HepG2 (cell line): Measurements from ENCODE around the gene RCOR1. TPM values are rescaled to one million over a fixed set of nuclear protein-coding genes. Genes with fewer than 3 reads are reported as not detected.

Source experiments
- CBX2 ChIP-seq, 2 experiments: fragments of 200-600 bp in 1 of 2; sonication (generic); formaldehyde crosslinking in 1 of 2; IDR thresholded peaks; 2 replicates each; pipeline versions ENCODE4 v1.7.0 to v1.8.1; 2018 to 2022; ENCODE audit warnings: low read depth in 2 of 2, low read length in 1 of 2, mild to moderate bottlenecking in 1 of 2, missing genetic modification reagents in 1 of 2
- ELF1 ChIP-seq: sonication (generic); formaldehyde crosslinking; IDR thresholded peaks from 2 replicates; pipeline ENCODE4 v1.4.0; 2020; ENCODE audit warnings: missing genetic modification reagents
- ISX ChIP-seq: sonication (generic); formaldehyde crosslinking; conservative IDR thresholded peaks from 2 replicates; pipeline ENCODE4 v1.5.0; 2020; ENCODE audit warnings: missing genetic modification reagents
- MAFG ChIP-seq: sonication (generic); formaldehyde crosslinking; IDR thresholded peaks from 2 replicates; pipeline ENCODE4 v1.5.1; 2020; ENCODE audit warnings: mild to moderate bottlenecking, missing genetic modification reagents
- NONO ChIP-seq, 2 experiments: fragments of 450-650 bp in 1 of 2; sonication (generic) in 1 of 2; formaldehyde crosslinking in 1 of 2; IDR thresholded peaks in 1 of 2; conservative IDR thresholded peaks in 1 of 2; 2 replicates each; pipeline versions ENCODE4 v1.6.1 to v1.8.0; 2017 to 2022; ENCODE audit warnings: mild to moderate bottlenecking in 1 of 2, missing genetic modification reagents in 1 of 2, moderate library complexity in 1 of 2
- PRMT3 ChIP-seq: sonication (generic); formaldehyde crosslinking; IDR thresholded peaks from 2 replicates; pipeline ENCODE4 v1.8.1; 2022; ENCODE audit warnings: low read depth, mild to moderate bottlenecking, moderate library complexity, missing genetic modification reagents, borderline replicate concordance
- RBM39 ChIP-seq: fragments of 200-400 bp; formaldehyde crosslinking; IDR thresholded peaks from one replicate; pipeline ENCODE4 v1.6.1; 2018; ENCODE audit warnings: antibody characterized with exemption, mild to moderate bottlenecking, low read depth, low read length; ENCODE audit not compliant: poor library complexity, severe bottlenecking
- RFX3 ChIP-seq: IDR thresholded peaks from 2 replicates; pipeline ENCODE4 v1.6.1; 2016; ENCODE audit warnings: missing biosample characterization, missing genetic modification reagents
- SOX6 ChIP-seq, 2 experiments: fragments of 450-650 bp in 1 of 2; sonication (generic) in 1 of 2; formaldehyde crosslinking in 1 of 2; IDR thresholded peaks; 2 replicates each; pipeline versions ENCODE4 v1.4.0 to v1.6.1; 2017 to 2020; ENCODE audit warnings: antibody characterized with exemption in 1 of 2, mild to moderate bottlenecking in 1 of 2, missing genetic modification reagents in 1 of 2
- TRIM24 ChIP-seq: sonication (generic); formaldehyde crosslinking; IDR thresholded peaks from 2 replicates; pipeline ENCODE4 v1.8.0; 2022; ENCODE audit warnings: mild to moderate bottlenecking, missing genetic modification reagents
- WIZ ChIP-seq: sonication (generic); formaldehyde crosslinking; IDR thresholded peaks from 2 replicates; pipeline ENCODE4 v1.5.1; 2020; ENCODE audit warnings: mild to moderate bottlenecking, missing genetic modification reagents
- XRCC5 ChIP-seq: fragments of 200-400 bp; formaldehyde crosslinking; optimal IDR thresholded peaks from 2 replicates; pipeline ENCODE3; 2017; ENCODE audit warnings: mild to moderate bottlenecking, low read length
- YEATS4 ChIP-seq: sonication (generic); formaldehyde crosslinking; IDR thresholded peaks from 2 replicates; pipeline ENCODE4 v1.4.0; 2020; ENCODE audit warnings: missing genetic modification reagents, borderline replicate concordance
- ZNF10 ChIP-seq: sonication (generic); formaldehyde crosslinking; IDR thresholded peaks from 2 replicates; pipeline ENCODE4 v1.4.0; 2020; ENCODE audit warnings: mild to moderate bottlenecking, low read depth, missing genetic modification reagents, borderline replicate concordance
- ZNF343 ChIP-seq: sonication (generic); formaldehyde crosslinking; IDR thresholded peaks from 2 replicates; pipeline ENCODE4 v1.4.0; 2020; ENCODE audit warnings: mild to moderate bottlenecking, missing genetic modification reagents
- ZNF543 ChIP-seq: sonication (generic); formaldehyde crosslinking; IDR thresholded peaks from 2 replicates; pipeline ENCODE4 v1.4.0; 2020; ENCODE audit warnings: mild to moderate bottlenecking, missing genetic modification reagents
- ZNF674 ChIP-seq: sonication (generic); formaldehyde crosslinking; IDR thresholded peaks from 2 replicates; pipeline ENCODE4 v1.5.0; 2020; ENCODE audit warnings: low read depth, mild to moderate bottlenecking, missing genetic modification reagents
- ZNF790 ChIP-seq: sonication (generic); formaldehyde crosslinking; IDR thresholded peaks from 2 replicates; pipeline ENCODE4 v1.8.0; 2022; ENCODE audit warnings: missing genetic modification reagents, mild to moderate bottlenecking, borderline replicate concordance
- polyA plus RNA-seq, 8 experiments: library from polyadenylated mRNA; depleted of rRNA in 3 of 8; stranded (reverse) in 7 of 8; unstranded in 1 of 8; fragments of >200 nt; fragmentation: Illumina TruSeq in 4 of 8; extraction: Trizol in 4 of 8; gene quantifications; 2 replicates each; pipeline versions ENCODE4 v1.2.1 to v1.2.3, GENCODE V29; 2011 to 2016; ENCODE audit warnings: low read depth in 4 of 8, missing spikeins in 1 of 8, mixed read lengths in 1 of 8; ENCODE audit not compliant: insufficient read depth in 1 of 8
- total RNA-seq, 5 experiments: library from RNA; depleted of rRNA; stranded (reverse); fragments of >200 nt; fragmentation: Illumina TruSeq; extraction: Trizol; gene quantifications; 2 replicates each; pipeline ENCODE4 v1.2.3, GENCODE V29; 2016; ENCODE audit warnings: low read depth in 1 of 5
- TF ChIP-seq, protein P1 (sequence below): sonication (generic); formaldehyde crosslinking; IDR thresholded peaks from 2 replicates; pipeline ENCODE4 v1.9.0; 2021; ENCODE audit warnings: missing genetic modification reagents, mild to moderate bottlenecking, borderline replicate concordance
- TF ChIP-seq, protein P2 (sequence below): sonication (generic); formaldehyde crosslinking; conservative IDR thresholded peaks from 2 replicates; pipeline ENCODE4 v1.5.0; 2020; ENCODE audit warnings: missing genetic modification reagents
- TF ChIP-seq, protein P3 (sequence below): sonication (generic); formaldehyde crosslinking; conservative IDR thresholded peaks from 2 replicates; pipeline ENCODE4 v1.8.0; 2022; ENCODE audit warnings: low read depth, missing genetic modification reagents

The RCOR1 gene
- total and polyA plus RNA-seq, 2 of the 13 experiments (the other 11 are each of a cell fraction or from before 2014, with no cell fraction given): 10.2 to 11.1 TPM

DNA sequence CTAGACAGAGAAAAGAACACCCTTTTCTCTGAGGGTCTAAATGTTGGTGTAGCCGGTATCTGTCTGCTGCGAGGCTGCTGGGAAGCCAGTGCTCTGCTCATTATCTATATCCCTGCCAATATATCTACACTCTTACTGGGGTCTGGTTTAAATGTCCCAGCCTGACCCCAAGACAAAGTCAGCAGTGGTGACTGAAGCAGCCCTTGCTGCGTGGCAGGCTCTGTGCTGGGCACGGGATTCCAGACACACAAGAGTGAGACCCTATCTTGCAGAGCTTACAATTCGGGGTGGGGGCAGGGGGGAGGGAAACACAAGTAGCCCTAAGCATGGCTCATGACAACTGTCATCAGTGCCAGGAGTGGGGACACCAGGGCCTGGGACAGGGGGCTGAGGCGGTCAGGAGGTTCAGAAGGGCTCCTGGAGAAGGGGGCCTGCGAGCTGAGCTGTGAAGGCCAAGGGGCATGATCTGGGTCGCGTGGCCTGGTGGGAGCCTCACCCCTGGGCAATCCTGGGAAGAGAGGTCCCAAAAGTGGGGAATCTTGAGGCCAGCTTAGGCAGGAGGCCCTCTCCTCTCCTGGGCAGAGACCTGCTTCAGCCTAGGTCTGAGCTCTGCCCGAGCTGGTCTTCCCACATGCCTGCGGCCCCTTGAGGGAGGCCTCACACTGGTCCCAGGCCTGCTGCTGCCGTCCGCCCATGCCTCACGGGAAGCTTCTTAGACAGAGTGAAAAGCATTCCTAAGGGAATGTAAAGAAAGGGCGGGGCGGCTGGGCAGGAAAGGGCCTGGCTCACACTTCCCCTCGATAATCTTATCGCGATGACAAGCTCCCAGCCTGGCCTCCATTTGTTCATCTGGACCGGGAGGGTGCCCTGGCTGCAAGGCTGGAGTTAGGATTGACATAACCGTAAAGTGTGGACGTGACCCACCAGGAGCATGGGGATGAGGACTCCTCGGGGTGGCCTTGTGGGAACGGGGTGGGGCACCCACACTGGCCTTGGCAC is 7.3 kb upstream of the RCOR1 start (continued):
- no peak for TF ChIP-seq NONO (IDR thresholded peaks at IDR 0.05)
- TF ChIP-seq NONO (CRISPR knock-in tag; conservative IDR thresholded peaks at IDR 0.05): no peak
- TF ChIP-seq SOX6 (IDR thresholded peaks at IDR 0.05): no peak
- TF ChIP-seq SOX6 (CRISPR knock-in tag; IDR thresholded peaks at IDR 0.05): 0 out of 2 replicates have a peak, but pooled peaks have one; percentile 14
- no peak for TF ChIP-seq ZNF543 (CRISPR knock-in tag)
- no peak for TF ChIP-seq TRIM24
- no peak for TF ChIP-seq MAFG
- no peak; the same call in 1 of the 2 replicates for TF ChIP-seq ZNF790 (CRISPR knock-in tag)
- TF ChIP-seq RFX3 (CRISPR knock-in tag): no peak
- TF ChIP-seq CBX2 (IDR thresholded peaks at IDR 0.05; ENCODE audit: low read depth, low read length): no peak
- TF ChIP-seq CBX2 (CRISPR knock-in tag; IDR thresholded peaks at IDR 0.05; ENCODE audit: low read depth): no peak
- TF ChIP-seq ELF1 (CRISPR knock-in tag): no peak
- TF ChIP-seq ZNF674: no peak
- TF ChIP-seq ISX (CRISPR knock-in tag): no peak
- TF ChIP-seq, protein P1, sequence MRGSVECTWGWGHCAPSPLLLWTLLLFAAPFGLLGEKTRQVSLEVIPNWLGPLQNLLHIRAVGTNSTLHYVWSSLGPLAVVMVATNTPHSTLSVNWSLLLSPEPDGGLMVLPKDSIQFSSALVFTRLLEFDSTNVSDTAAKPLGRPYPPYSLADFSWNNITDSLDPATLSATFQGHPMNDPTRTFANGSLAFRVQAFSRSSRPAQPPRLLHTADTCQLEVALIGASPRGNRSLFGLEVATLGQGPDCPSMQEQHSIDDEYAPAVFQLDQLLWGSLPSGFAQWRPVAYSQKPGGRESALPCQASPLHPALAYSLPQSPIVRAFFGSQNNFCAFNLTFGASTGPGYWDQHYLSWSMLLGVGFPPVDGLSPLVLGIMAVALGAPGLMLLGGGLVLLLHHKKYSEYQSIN: no peak
- TF ChIP-seq ZNF10 (CRISPR knock-in tag): no peak
- TF ChIP-seq, protein P2, sequence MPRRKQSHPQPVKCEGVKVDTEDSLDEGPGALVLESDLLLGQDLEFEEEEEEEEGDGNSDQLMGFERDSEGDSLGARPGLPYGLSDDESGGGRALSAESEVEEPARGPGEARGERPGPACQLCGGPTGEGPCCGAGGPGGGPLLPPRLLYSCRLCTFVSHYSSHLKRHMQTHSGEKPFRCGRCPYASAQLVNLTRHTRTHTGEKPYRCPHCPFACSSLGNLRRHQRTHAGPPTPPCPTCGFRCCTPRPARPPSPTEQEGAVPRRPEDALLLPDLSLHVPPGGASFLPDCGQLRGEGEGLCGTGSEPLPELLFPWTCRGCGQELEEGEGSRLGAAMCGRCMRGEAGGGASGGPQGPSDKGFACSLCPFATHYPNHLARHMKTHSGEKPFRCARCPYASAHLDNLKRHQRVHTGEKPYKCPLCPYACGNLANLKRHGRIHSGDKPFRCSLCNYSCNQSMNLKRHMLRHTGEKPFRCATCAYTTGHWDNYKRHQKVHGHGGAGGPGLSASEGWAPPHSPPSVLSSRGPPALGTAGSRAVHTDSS (CRISPR knock-in tag): no peak
- no peak for TF ChIP-seq ZNF343 (CRISPR knock-in tag)
- TF ChIP-seq XRCC5: no peak
- TF ChIP-seq PRMT3 (CRISPR knock-in tag): no peak
- TF ChIP-seq, protein P3, sequence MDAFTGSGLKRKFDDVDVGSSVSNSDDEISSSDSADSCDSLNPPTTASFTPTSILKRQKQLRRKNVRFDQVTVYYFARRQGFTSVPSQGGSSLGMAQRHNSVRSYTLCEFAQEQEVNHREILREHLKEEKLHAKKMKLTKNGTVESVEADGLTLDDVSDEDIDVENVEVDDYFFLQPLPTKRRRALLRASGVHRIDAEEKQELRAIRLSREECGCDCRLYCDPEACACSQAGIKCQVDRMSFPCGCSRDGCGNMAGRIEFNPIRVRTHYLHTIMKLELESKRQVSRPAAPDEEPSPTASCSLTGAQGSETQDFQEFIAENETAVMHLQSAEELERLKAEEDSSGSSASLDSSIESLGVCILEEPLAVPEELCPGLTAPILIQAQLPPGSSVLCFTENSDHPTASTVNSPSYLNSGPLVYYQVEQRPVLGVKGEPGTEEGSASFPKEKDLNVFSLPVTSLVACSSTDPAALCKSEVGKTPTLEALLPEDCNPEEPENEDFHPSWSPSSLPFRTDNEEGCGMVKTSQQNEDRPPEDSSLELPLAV (CRISPR knock-in tag): no peak
- no peak; the same call in 1 of the 2 replicates for TF ChIP-seq YEATS4 (CRISPR knock-in tag)
- no peak for TF ChIP-seq WIZ (CRISPR knock-in tag)
- TF ChIP-seq RBM39: no peak
